ENCODE measurements around the gene KCNH2.

The KCNH2 gene

DNA sequence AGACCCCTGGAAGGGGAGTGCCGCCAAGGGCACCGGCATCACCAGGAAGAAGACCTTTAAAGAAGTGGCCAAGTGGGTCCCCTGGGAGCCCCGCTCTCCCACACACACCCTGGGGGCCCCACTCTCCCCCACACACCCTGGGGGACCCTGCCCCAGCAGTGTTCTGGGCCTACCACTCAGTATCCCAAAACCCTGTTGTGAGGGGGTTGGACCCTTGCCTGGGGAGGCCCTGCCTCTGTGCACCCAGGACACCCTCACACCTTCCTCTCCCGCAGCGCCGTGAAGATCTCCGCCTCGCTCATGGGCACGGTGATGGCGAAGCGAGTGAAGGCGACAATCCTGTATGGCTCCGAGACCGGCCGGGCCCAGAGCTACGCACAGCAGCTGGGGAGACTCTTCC is 23.4 kb upstream of the KCNH2 start:
- Histone ChIP-seq H3K27ac (ENCODE audit: low read depth, low read length) (no peak overlapping the region), H3K9ac (ENCODE audit: low read length) (no peak overlapping the region), H3K36me3 (ENCODE audit: low read length) (no peaks in the 10 kb centered on the region), H2AFZ (ENCODE audit: low read depth, low read length, severe bottlenecking) (no peak overlapping the region), H3K9me3 (ENCODE audit: insufficient read depth, low read length) (no peaks in the 10 kb centered on the region), H3K9me2 (replicated peaks; ENCODE audit: insufficient read depth, low read length) (no peaks in the 10 kb centered on the region), H3K27me3 (ENCODE audit: low read length) (no peaks in the 10 kb centered on the region), H3K4me3 (ENCODE audit: insufficient read depth, low read length, poor library complexity, severe bottlenecking) (no peak overlapping the region), H4K20me1 (ENCODE audit: low read depth, low read length) (no peaks in the 10 kb centered on the region), H3F3A (ENCODE audit: insufficient read depth) (no peaks in the 10 kb centered on the region), H3K79me2 (ENCODE audit: insufficient read depth, low read length) (no peaks in the 10 kb centered on the region), H3K4me2 (ENCODE audit: low read depth, low read length, poor library complexity, severe bottlenecking) (no peak overlapping the region)
- TF ChIP-seq, protein P1, sequence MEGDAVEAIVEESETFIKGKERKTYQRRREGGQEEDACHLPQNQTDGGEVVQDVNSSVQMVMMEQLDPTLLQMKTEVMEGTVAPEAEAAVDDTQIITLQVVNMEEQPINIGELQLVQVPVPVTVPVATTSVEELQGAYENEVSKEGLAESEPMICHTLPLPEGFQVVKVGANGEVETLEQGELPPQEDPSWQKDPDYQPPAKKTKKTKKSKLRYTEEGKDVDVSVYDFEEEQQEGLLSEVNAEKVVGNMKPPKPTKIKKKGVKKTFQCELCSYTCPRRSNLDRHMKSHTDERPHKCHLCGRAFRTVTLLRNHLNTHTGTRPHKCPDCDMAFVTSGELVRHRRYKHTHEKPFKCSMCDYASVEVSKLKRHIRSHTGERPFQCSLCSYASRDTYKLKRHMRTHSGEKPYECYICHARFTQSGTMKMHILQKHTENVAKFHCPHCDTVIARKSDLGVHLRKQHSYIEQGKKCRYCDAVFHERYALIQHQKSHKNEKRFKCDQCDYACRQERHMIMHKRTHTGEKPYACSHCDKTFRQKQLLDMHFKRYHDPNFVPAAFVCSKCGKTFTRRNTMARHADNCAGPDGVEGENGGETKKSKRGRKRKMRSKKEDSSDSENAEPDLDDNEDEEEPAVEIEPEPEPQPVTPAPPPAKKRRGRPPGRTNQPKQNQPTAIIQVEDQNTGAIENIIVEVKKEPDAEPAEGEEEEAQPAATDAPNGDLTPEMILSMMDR (IDR thresholded peaks at IDR 0.05; ENCODE audit: insufficient read depth, low read length, poor library complexity, severe bottlenecking) = no peak
- TF ChIP-seq EZH2phosphoT487 (conservative IDR thresholded peaks at IDR 0.05; ENCODE audit: low read length) = no peak

DNA sequence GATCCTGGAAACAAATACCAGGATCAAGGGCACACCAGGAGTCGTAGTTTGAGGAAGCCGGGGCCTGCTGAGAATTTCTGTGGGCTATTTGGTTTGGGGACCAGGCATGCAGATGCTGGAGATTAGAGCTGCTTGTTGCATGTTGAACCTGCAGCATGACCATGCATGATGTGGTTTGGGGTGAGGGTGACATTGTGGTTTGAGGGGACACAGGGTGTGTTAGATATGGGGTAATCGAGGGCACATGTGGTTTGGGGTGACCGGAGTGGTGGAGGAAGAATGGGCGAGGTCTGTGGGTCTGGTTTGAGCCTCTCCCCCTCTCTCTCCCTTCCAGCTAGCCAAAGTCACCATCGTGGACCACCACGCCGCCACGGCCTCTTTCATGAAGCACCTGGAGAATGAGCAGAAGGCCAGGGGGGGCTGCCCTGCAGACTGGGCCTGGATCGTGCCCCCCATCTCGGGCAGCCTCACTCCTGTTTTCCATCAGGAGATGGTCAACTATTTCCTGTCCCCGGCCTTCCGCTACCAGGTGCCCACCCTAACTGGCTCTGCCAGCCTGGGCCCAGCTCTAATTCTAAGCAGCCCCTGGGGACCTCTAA is 22.9 kb upstream of the KCNH2 start:
- no peaks in the 10 kb centered on the region for H3K79me2 ChIP-seq (ENCODE audit: insufficient read depth, low read length)
- no peaks in the 10 kb centered on the region for H3K9me3 ChIP-seq (ENCODE audit: insufficient read depth, low read length)
- H3K4me3 ChIP-seq (ENCODE audit: insufficient read depth, low read length, poor library complexity, severe bottlenecking) = no peak overlapping the region
- no peak overlapping the region for H2AFZ ChIP-seq (ENCODE audit: low read depth, low read length, severe bottlenecking)
- H3K9me2 ChIP-seq (replicated peaks; ENCODE audit: insufficient read depth, low read length) = no peaks in the 10 kb centered on the region
- H3K4me2 ChIP-seq (ENCODE audit: low read depth, low read length, poor library complexity, severe bottlenecking) = no peak overlapping the region
- H3K27me3 ChIP-seq (ENCODE audit: low read length) = no peaks in the 10 kb centered on the region
- TF ChIP-seq EZH2phosphoT487 (conservative IDR thresholded peaks at IDR 0.05; ENCODE audit: low read length) = no peak
- TF ChIP-seq, protein P1 (IDR thresholded peaks at IDR 0.05; ENCODE audit: insufficient read depth, low read length, poor library complexity, severe bottlenecking) = no peak
- no peaks in the 10 kb centered on the region for H4K20me1 ChIP-seq (ENCODE audit: low read depth, low read length)
- no peaks in the 10 kb centered on the region for H3K36me3 ChIP-seq (ENCODE audit: low read length)
- H3K27ac ChIP-seq (ENCODE audit: low read depth, low read length) = no peak overlapping the region
- no peaks in the 10 kb centered on the region for H3F3A ChIP-seq (ENCODE audit: insufficient read depth)
- H3K9ac ChIP-seq (ENCODE audit: low read length) = no peak overlapping the region

DNA sequence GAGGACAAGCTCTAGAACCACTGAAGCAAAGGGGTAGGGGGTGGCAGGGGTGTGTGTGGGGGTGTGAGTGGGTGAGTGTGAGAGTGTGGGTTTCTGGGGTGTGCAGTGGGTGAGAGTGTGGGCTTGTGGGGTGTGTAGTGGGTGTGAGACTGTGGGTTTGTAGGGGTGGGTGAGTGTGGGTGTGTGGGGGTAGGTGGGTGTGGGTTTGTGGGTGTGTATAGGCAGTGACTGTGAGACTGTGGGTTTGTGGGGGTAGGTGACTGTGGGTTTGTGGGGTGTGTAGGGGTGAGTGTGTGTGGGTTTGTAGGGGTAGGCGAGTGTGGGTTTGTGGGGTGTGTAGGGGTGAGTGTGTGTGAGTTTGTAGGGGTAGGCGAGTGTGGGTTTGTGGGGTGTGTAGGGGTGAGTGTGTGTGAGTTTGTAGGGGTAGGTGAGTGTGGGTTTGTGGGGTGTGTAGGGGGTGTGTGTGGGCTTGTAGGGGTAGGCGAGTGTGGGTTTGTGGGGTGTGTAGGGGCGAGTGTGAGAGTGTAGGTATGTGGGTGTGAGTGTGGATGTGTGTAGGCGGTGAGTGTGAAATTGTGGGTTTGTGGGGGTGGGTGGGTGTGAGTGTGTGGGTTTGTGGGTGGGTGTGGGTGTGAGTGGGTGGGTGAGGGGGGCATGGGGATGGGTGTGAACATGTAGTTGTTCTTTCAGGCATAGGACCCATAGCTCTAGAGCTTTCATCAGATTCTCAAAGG is 21.5 kb upstream of the KCNH2 start:
- Histone ChIP-seq H3K9ac (ENCODE audit: low read length) (no peak overlapping the region), H3K4me2 (ENCODE audit: low read depth, low read length, poor library complexity, severe bottlenecking) (no peak overlapping the region), H3K27ac (ENCODE audit: low read depth, low read length) (no peak overlapping the region), H3K36me3 (ENCODE audit: low read length) (no peaks in the 10 kb centered on the region), H2AFZ (ENCODE audit: low read depth, low read length, severe bottlenecking) (no peak overlapping the region), H3K9me3 (ENCODE audit: insufficient read depth, low read length) (no peaks in the 10 kb centered on the region), H3K79me2 (ENCODE audit: insufficient read depth, low read length) (no peaks in the 10 kb centered on the region), H3K27me3 (ENCODE audit: low read length) (no peaks in the 10 kb centered on the region), H4K20me1 (ENCODE audit: low read depth, low read length) (no peaks in the 10 kb centered on the region), H3K9me2 (replicated peaks; ENCODE audit: insufficient read depth, low read length) (no peaks in the 10 kb centered on the region), H3F3A (ENCODE audit: insufficient read depth) (no peaks in the 10 kb centered on the region), H3K4me3 (ENCODE audit: insufficient read depth, low read length, poor library complexity, severe bottlenecking) (no peak overlapping the region)
- TF ChIP-seq, protein P1 (IDR thresholded peaks at IDR 0.05; ENCODE audit: insufficient read depth, low read length, poor library complexity, severe bottlenecking) = no peak
- no peak for TF ChIP-seq EZH2phosphoT487 (conservative IDR thresholded peaks at IDR 0.05; ENCODE audit: low read length)

Measured in SU-DHL-6 (cell line).